GM12878 (cell line): Measurements from ENCODE around the gene TMEM121B. TPM values are rescaled to one million over a fixed set of nuclear protein-coding genes. Genes with fewer than 3 reads are reported as not detected.

ENCODE experiments used
- ATAC-seq: fragments of 200-7000 bp; cut with Tn5 transposase; 3 replicates; pipeline ENCODE4 v1.9.1; 2020; ENCODE audit warnings: mild to moderate bottlenecking, moderate library complexity
- BruUV-seq: library from RNA; stranded (reverse); fragments of 400-500 nt; replicated peaks from 2 replicates; lab custom pipeline; 2021; lab: Mats Ljungman, UMichigan
- CTCF ChIA-PET: fragments of 300-600 bp; sonication (Branson Sonifier 250); formaldehyde crosslinking; extraction: SDS; loops from one replicate; lab custom pipeline; 2021; ENCODE audit warnings: inconsistent platforms; lab: Yijun Ruan, JAX
- POLR2A ChIA-PET: fragments of 350-600 bp; formaldehyde crosslinking; extraction: SDS; loops from one replicate; lab custom pipeline; 2021; ENCODE audit warnings: inconsistent platforms; lab: Charles Lee
- RAD21 ChIA-PET: fragments of 300-600 bp; sonication (Branson Sonifier 250); formaldehyde crosslinking; loops from one replicate; lab custom pipeline; 2023; ENCODE audit warnings: antibody characterized with exemption; ENCODE audit not compliant: unreplicated experiment; lab: Charles Lee
- SMC1A ChIA-PET: fragments of 300-600 bp; sonication (Branson Sonifier 250); formaldehyde crosslinking; loops from one replicate; lab custom pipeline; 2023; ENCODE audit not compliant: unreplicated experiment, uncharacterized antibody; lab: Charles Lee
- DNase-seq: peaks from one replicate; pipeline ENCODE4 v3.0.0-alpha.2; 2011; ENCODE audit warnings: low read depth, low spot score
- FAIRE-seq: peaks from 3 replicates; lab custom pipeline; 2011; peaks lifted over from hg19 to GRCh38; lab: Jason Lieb, UNC
- H2AFZ ChIP-seq: 2 replicates; pipeline ENCODE4 v1.6.0; 2011; ENCODE audit warnings: low read depth, low read length, control low read depth; ENCODE audit not compliant: control insufficient read depth
- H3K27ac ChIP-seq: 2 replicates; pipeline ENCODE4 v1.5.1; 2011; ENCODE audit warnings: control low read depth; ENCODE audit not compliant: control insufficient read depth, insufficient read depth
- H3K27me3 ChIP-seq, 2 experiments: replicated peaks in 1 of 2; 2 replicates each; pipeline versions ENCODE4 v1.6.0 to v1.6.1; 2011; ENCODE audit warnings: low read length in 1 of 2; ENCODE audit not compliant: control insufficient read depth in 2 of 2, insufficient read depth in 2 of 2
- H3K36me3 ChIP-seq, 2 experiments: 2 replicates each; pipeline ENCODE4 v1.5.1; 2011; ENCODE audit warnings: low read length in 1 of 2; ENCODE audit not compliant: control insufficient read depth in 2 of 2, insufficient read depth in 2 of 2
- H3K4me1 ChIP-seq: 2 replicates; pipeline ENCODE4 v1.6.1; 2011; ENCODE audit warnings: mild to moderate bottlenecking, low read length, moderate library complexity, mixed read lengths; ENCODE audit not compliant: control insufficient read depth, insufficient read depth
- H3K4me2 ChIP-seq: 2 replicates; pipeline ENCODE4 v1.6.0; 2011; ENCODE audit warnings: control low read depth; ENCODE audit not compliant: control insufficient read depth, insufficient read depth
- H3K4me3 ChIP-seq: fragments of 200-600 bp; sonication (generic); 2 replicates; pipeline ENCODE4 v1.5.1; 2016
- H3K79me2 ChIP-seq: 2 replicates; pipeline ENCODE4 v1.6.0; 2011; ENCODE audit warnings: low read length; ENCODE audit not compliant: control insufficient read depth, insufficient read depth
- H3K9ac ChIP-seq: 2 replicates; pipeline ENCODE4 v1.8.0; 2011; ENCODE audit warnings: low read length, control low read depth, mixed read lengths; ENCODE audit not compliant: control insufficient read depth, insufficient read depth
- H3K9me3 ChIP-seq: replicated peaks from 3 replicates; pipeline ENCODE4 v1.5.1; 2011; ENCODE audit warnings: mild to moderate bottlenecking, low read length; ENCODE audit not compliant: control insufficient read depth, insufficient read depth
- H4K20me1 ChIP-seq: 2 replicates; pipeline ENCODE4 v1.6.0; 2011; ENCODE audit not compliant: control insufficient read depth, insufficient read depth
- BHLHE40 ChIP-seq, 2 experiments: fragments of 450-650 bp in 1 of 2; IDR thresholded peaks; 2 replicates each; pipeline ENCODE4 v1.6.1; 2011 to 2017; ENCODE audit warnings: low read depth in 2 of 2, borderline replicate concordance in 1 of 2, improper control_type of control experiment in 1 of 2, low read length in 1 of 2, mild to moderate bottlenecking in 1 of 2
- CBX3 ChIP-seq: fragments of 200-600 bp; sonication (generic); IDR thresholded peaks from 2 replicates; pipeline ENCODE4 v1.6.1; 2016; ENCODE audit warnings: low read depth, borderline replicate concordance
- CHD1 ChIP-seq: IDR thresholded peaks from 2 replicates; pipeline ENCODE4 v1.6.1; 2012; ENCODE audit warnings: low read depth, low read length, improper control_type of control experiment
- HDGF ChIP-seq: fragments of 450-650 bp; IDR thresholded peaks from 2 replicates; pipeline ENCODE4 v1.6.1; 2016; ENCODE audit warnings: antibody characterized with exemption
- KLF5 ChIP-seq: fragments of 450-650 bp; IDR thresholded peaks from 2 replicates; pipeline ENCODE4 v1.6.1; 2014; ENCODE audit warnings: mild to moderate bottlenecking; ENCODE audit not compliant: partially characterized antibody
- NKRF ChIP-seq: fragments of 450-650 bp; conservative IDR thresholded peaks from 2 replicates; pipeline ENCODE4 v1.6.1; 2017; ENCODE audit warnings: mild to moderate bottlenecking, moderate library complexity
- PKNOX1 ChIP-seq: fragments of 450-650 bp; IDR thresholded peaks from 2 replicates; pipeline ENCODE4 v1.6.1; 2016; ENCODE audit warnings: mild to moderate bottlenecking
- PRDM15 ChIP-seq: fragments of 450-650 bp; formaldehyde crosslinking; IDR thresholded peaks from 2 replicates; pipeline ENCODE4 v1.4.0; 2020; ENCODE audit warnings: mild to moderate bottlenecking, moderate library complexity
- ZBTB40 ChIP-seq: fragments of 450-650 bp; IDR thresholded peaks from 2 replicates; pipeline ENCODE4 v1.6.1; 2016; ENCODE audit warnings: mild to moderate bottlenecking, moderate library complexity, borderline replicate concordance
- ZSCAN29 ChIP-seq: fragments of 450-650 bp; IDR thresholded peaks from 2 replicates; pipeline ENCODE4 v1.6.1; 2017; ENCODE audit warnings: mild to moderate bottlenecking, moderate library complexity
- WGBS: methylation state at CpG from one replicate; pipeline ENCODE4 v1.1.6; 2016; ENCODE audit warnings: low lambda C conversion rate; ENCODE audit not compliant: insufficient replicate concordance, insufficient coverage; ENCODE audit errors: missing lambda C conversion rate; 5-methylcytosine and 5-hydroxymethylcytosine counted together
- in situ Hi-C: fragments of 300-500 bp; cut with MboI; formaldehyde crosslinking; loops from 9 replicates; pipeline ENCODE4 v1.14.3; 2018; ENCODE audit warnings: mixed read lengths
- intact Hi-C: fragments of 100-400 bp; cut with micrococcal nuclease; formaldehyde crosslinking; loops from one replicate; pipeline ENCODE4 v1.14.2; 2022; ENCODE audit not compliant: unreplicated experiment
- polyA plus RNA-seq, 11 experiments: library from polyadenylated mRNA; depleted of rRNA in 4 of 11; unstranded in 6 of 11; stranded (reverse) in 5 of 11; fragments of >200 nt; fragmentation: Nextera tagmentation in 4 of 11; fragmentation: Illumina TruSeq in 1 of 11; extraction: Ambion mirVana in 4 of 11; extraction: Trizol in 1 of 11; gene quantifications; 1 replicate in 1 of 11; 2 replicates in 10 of 11; pipeline versions ENCODE4 v1.2.1 to v1.2.3, GENCODE V29; 2011 to 2016; ENCODE audit warnings: inconsistent platforms in 2 of 11, missing spikeins in 2 of 11, low read depth in 1 of 11
- total RNA-seq, 4 experiments: library from RNA; depleted of rRNA in 3 of 4; stranded (reverse); fragments of >200 nt in 3 of 4; fragmentation: Illumina TruSeq in 1 of 4; extraction: Trizol in 1 of 4; gene quantifications; 2 replicates each; pipeline versions ENCODE4 v1.2.1 to v1.2.3, GENCODE V29; 2013 to 2021

Gene TMEM121B
- total and polyA plus RNA-seq, 10 of the 15 experiments (the other 5 are each of a cell fraction or from before 2014, with no cell fraction given) = 0.02 to 0.10 (median 0.06) TPM; not detected in 5

GRCh38 chr22:17161991-17162390, 40.8 kb upstream of the TMEM121B start (continued):
- TF ChIP-seq CBX3 (no peak), KLF5 (no peak), NKRF (no peak), PRDM15 (CRISPR knock-in tag) (no peak)

GRCh38 chr22:17159504-17159951, 38.4 kb upstream of the TMEM121B start:
- Histone ChIP-seq H3K4me3 (peak overlapping the region; percentile 79), H3K27me3 (no peaks in the 10 kb centered on the region), H3K27ac (peak overlapping the region; percentile 61), H3K9ac (peak overlapping the region; percentile 70), H2AFZ (peak overlapping the region; percentile 95), H3K4me2 (peak overlapping the region; percentile 48), H3K36me3 (no peaks in the 10 kb centered on the region), H3K79me2 (peaks cover 23% of the 10 kb centered on the region), H3K9me3 (no peaks in the 10 kb centered on the region), H4K20me1 (no peaks in the 10 kb centered on the region), H3K4me1 (peaks cover 3% of the 10 kb centered on the region; the same call in 1 of the 2 replicates)
- ChIA-PET SMC1A (interaction anchor here (1.2 kb wide), 1 partner anchor 13 kb away, joined by 3 read pairs; no protein-coding TSS in a partner anchor), RAD21 (interaction anchor here (1.0 kb wide), 1 partner anchor 12 kb away, joined by 3 read pairs; no protein-coding TSS in a partner anchor), POLR2A (interaction anchor here (0.5 kb wide), 1 partner anchor 97 kb away, joined by 4 read pairs; no protein-coding TSS in a partner anchor), CTCF (interaction anchor here (0.6 to 8.1 kb wide), 2 partner anchors 13 to 35 kb away, joined by 3 to 72 read pairs; no protein-coding TSS in a partner anchor)
- intact Hi-C loops (loop anchor here (1.0 to 10.0 kb wide), 2 partner anchors 72 to 335 kb away; partner anchors contain the start of gene XKR3), in situ Hi-C loops (no loop called here)
- DNase-seq (no peak), ATAC-seq (peak; percentile 49), FAIRE-seq (peak; percentile 52)
- WGBS = 1% methylated on average over 35 of the region's 35 CpGs
- no TSS peak for BruUV-seq
- TF ChIP-seq ZSCAN29 (no peak), BHLHE40 (IDR thresholded peaks at IDR 0.05; ENCODE audit: borderline replicate concordance in 1 of 2, low read depth in 2 of 2, low read length in 1 of 2) (peak; percentile 80 to 90), PKNOX1 (peak; percentile 62), CHD1 (no peak), ZBTB40 (peak; percentile 35; the same call in 1 of the 2 replicates), HDGF (0 out of 2 replicates have a peak, but pooled peaks have one; percentile 18)
